PC-3 (cell line): ENCODE results near the gene CERS1. TPM values are rescaled to one million over a fixed set of nuclear protein-coding genes. Genes with fewer than 3 reads are reported as not detected.

Source experiments
- ATAC-seq: fragments of 200-7000 bp; cut with Tn5 transposase; 2 replicates; pipeline ENCODE4 v1.9.1; 2020; ENCODE audit warnings: mild to moderate bottlenecking, moderate library complexity
- BruUV-seq: library from RNA; stranded (reverse); fragments of 400-500 nt; replicated peaks from 2 replicates; lab custom pipeline; 2021; lab: Mats Ljungman, UMichigan
- CTCF ChIA-PET: fragments of 300-600 bp; sonication (Branson Sonifier 250); formaldehyde crosslinking; loops from one replicate; lab custom pipeline; 2022; ENCODE audit warnings: antibody characterized with exemption; lab: Charles Lee
- POLR2A ChIA-PET: fragments of 300-600 bp; sonication (Branson Sonifier 250); formaldehyde crosslinking; loops from one replicate; lab custom pipeline; 2022; ENCODE audit warnings: antibody characterized with exemption; ENCODE audit not compliant: unreplicated experiment; lab: Charles Lee
- DNase-seq: peaks from one replicate; pipeline ENCODE4 v3.0.0-alpha.2; 2015
- H2AFZ ChIP-seq: fragments of 300-600 bp; sonication (generic); 2 replicates; pipeline ENCODE4 v1.6.0; 2016; ENCODE audit warnings: antibody characterized with exemption, low read length
- H3F3A ChIP-seq: fragments of 300-600 bp; sonication (generic); one replicate; pipeline ENCODE4 v1.6.0; 2017; ENCODE audit warnings: antibody characterized with exemption, low read length, control low read depth, mild to moderate bottlenecking; ENCODE audit not compliant: unreplicated experiment
- H3K27ac ChIP-seq: fragments of 300-600 bp; sonication (generic); 2 replicates; pipeline ENCODE4 v1.5.1; 2016; ENCODE audit warnings: mild to moderate bottlenecking, low read length
- H3K27me3 ChIP-seq: fragments of 300-600 bp; sonication (generic); 2 replicates; pipeline ENCODE4 v1.6.1; 2016; ENCODE audit warnings: low read length, mixed read lengths
- H3K36me3 ChIP-seq: fragments of 300-600 bp; sonication (generic); 2 replicates; pipeline ENCODE4 v1.6.1; 2016; ENCODE audit warnings: low read depth, mixed run types, low read length, mixed read lengths
- H3K4me1 ChIP-seq: fragments of 300-600 bp; sonication (generic); 2 replicates; pipeline ENCODE4 v1.5.1; 2016; ENCODE audit warnings: low read length; ENCODE audit not compliant: insufficient read depth
- H3K4me2 ChIP-seq: fragments of 300-600 bp; sonication (generic); 2 replicates; pipeline ENCODE4 v1.6.0; 2016; ENCODE audit warnings: low read length
- H3K4me3 ChIP-seq: fragments of 300-600 bp; sonication (generic); 2 replicates; pipeline ENCODE4 v1.5.1; 2016; ENCODE audit warnings: mild to moderate bottlenecking, low read length, mixed read lengths
- H3K79me2 ChIP-seq: fragments of 300-600 bp; sonication (generic); 2 replicates; pipeline ENCODE4 v1.6.1; 2017; ENCODE audit warnings: low read length, mixed read lengths
- H3K9ac ChIP-seq: fragments of 300-600 bp; sonication (generic); 2 replicates; pipeline ENCODE4 v1.6.0; 2016; ENCODE audit warnings: mild to moderate bottlenecking, low read length
- H3K9me2 ChIP-seq: fragments of 300-600 bp; sonication (generic); replicated peaks from 2 replicates; pipeline ENCODE4 v1.6.1; 2016; ENCODE audit warnings: mixed run types, low read length, mixed read lengths
- H3K9me3 ChIP-seq: fragments of 300-600 bp; sonication (generic); 2 replicates; pipeline ENCODE4 v1.6.1; 2016; ENCODE audit warnings: low read length, mixed read lengths
- H4K20me1 ChIP-seq: fragments of 300-600 bp; sonication (generic); 2 replicates; pipeline ENCODE4 v1.6.1; 2016; ENCODE audit warnings: low read length, mixed read lengths
- EZH2 ChIP-seq: fragments of 300-600 bp; sonication (generic); IDR thresholded peaks from one replicate; pipeline ENCODE4 v1.6.1; 2017; ENCODE audit warnings: antibody characterized with exemption, mild to moderate bottlenecking, low read length; ENCODE audit not compliant: unreplicated experiment
- EZH2phosphoT487 ChIP-seq: fragments of 300-600 bp; sonication (generic); IDR thresholded peaks from 2 replicates; pipeline ENCODE4 v1.6.1; 2018; ENCODE audit warnings: mild to moderate bottlenecking, antibody characterized with exemption, low read length, borderline replicate concordance
- intact Hi-C: fragments of 100-400 bp; cut with micrococcal nuclease; formaldehyde crosslinking; loops from 2 replicates; pipeline ENCODE4 v1.9.0; 2023
- total RNA-seq: library from RNA; depleted of rRNA; stranded (reverse); fragments of >200 nt; gene quantifications from 2 replicates; pipeline ENCODE4 v1.2.3, GENCODE V29; 2014
- TF ChIP-seq, protein P1 (sequence below): fragments of 300-600 bp; sonication (generic); conservative IDR thresholded peaks from 2 replicates; pipeline ENCODE4 v1.5.1; 2017; ENCODE audit warnings: antibody characterized with exemption, low read depth, mild to moderate bottlenecking, low read length

CERS1 gene
- total RNA-seq, 1 experiment from 2014 or later, result 0.95 TPM

GRCh38 chr19:18833141-18833476 is 62.8 kb downstream of the CERS1 start:
- no TSS peak for BruUV-seq
- peak; percentile 3; the same call in 1 of the 2 replicates for ATAC-seq
- Histone ChIP-seq H3F3A (no peaks in the 10 kb centered on the region), H3K4me2 (peak overlapping the region; percentile 100), H3K4me3 (peak overlapping the region; percentile 99), H2AFZ (no peak overlapping the region), H3K9ac (peak overlapping the region; percentile 97), H3K27me3 (no peaks in the 10 kb centered on the region), H3K4me1 (peaks cover 7% of the 10 kb centered on the region; the same call in 1 of the 2 replicates), H4K20me1 (peaks cover 56% of the 10 kb centered on the region), H3K79me2 (peaks cover 64% of the 10 kb centered on the region), H3K27ac (no peak overlapping the region), H3K9me2 (no peaks in the 10 kb centered on the region), H3K36me3 (peaks cover 12% of the 10 kb centered on the region), H3K9me3 (no peaks in the 10 kb centered on the region)
- intact Hi-C loops, result no loop called here
- no peak for TF ChIP-seq EZH2phosphoT487
- TF ChIP-seq, protein P1, sequence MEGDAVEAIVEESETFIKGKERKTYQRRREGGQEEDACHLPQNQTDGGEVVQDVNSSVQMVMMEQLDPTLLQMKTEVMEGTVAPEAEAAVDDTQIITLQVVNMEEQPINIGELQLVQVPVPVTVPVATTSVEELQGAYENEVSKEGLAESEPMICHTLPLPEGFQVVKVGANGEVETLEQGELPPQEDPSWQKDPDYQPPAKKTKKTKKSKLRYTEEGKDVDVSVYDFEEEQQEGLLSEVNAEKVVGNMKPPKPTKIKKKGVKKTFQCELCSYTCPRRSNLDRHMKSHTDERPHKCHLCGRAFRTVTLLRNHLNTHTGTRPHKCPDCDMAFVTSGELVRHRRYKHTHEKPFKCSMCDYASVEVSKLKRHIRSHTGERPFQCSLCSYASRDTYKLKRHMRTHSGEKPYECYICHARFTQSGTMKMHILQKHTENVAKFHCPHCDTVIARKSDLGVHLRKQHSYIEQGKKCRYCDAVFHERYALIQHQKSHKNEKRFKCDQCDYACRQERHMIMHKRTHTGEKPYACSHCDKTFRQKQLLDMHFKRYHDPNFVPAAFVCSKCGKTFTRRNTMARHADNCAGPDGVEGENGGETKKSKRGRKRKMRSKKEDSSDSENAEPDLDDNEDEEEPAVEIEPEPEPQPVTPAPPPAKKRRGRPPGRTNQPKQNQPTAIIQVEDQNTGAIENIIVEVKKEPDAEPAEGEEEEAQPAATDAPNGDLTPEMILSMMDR, result no peak
- TF ChIP-seq EZH2, result no peak
- CTCF ChIA-PET, result no interaction called here
- DNase-seq, result peak; percentile 13
- POLR2A ChIA-PET, result no interaction called here

GRCh38 chr19:18832306-18833140 is 63.4 kb downstream of the CERS1 start:
- Histone ChIP-seq H3K27me3 (no peaks in the 10 kb centered on the region), H3K36me3 (peaks cover 7% of the 10 kb centered on the region), H4K20me1 (peaks cover 51% of the 10 kb centered on the region), H3K79me2 (peaks cover 58% of the 10 kb centered on the region), H3K9ac (peak overlapping the region; percentile 97), H3F3A (no peaks in the 10 kb centered on the region), H3K4me2 (peak overlapping the region; percentile 100), H3K9me3 (no peaks in the 10 kb centered on the region), H3K4me3 (peak overlapping the region; percentile 99), H2AFZ (no peak overlapping the region), H3K9me2 (no peaks in the 10 kb centered on the region), H3K27ac (no peak overlapping the region), H3K4me1 (peaks cover 7% of the 10 kb centered on the region; the same call in 1 of the 2 replicates)
- TF ChIP-seq EZH2phosphoT487 (no peak), EZH2 (no peak)
- TF ChIP-seq, protein P1, result 0 out of 2 replicates have a peak, but pooled peaks have one; percentile 28
- ATAC-seq (peak; percentile 40), DNase-seq (peak; percentile 16)
- TSS peak; percentile 46 for BruUV-seq
- CTCF ChIA-PET, result interaction anchor here (0.5 kb wide), 1 partner anchor 11 kb away, joined by 14 read pairs; no protein-coding TSS in a partner anchor
- intact Hi-C loops, result no loop called here
- POLR2A ChIA-PET, result no interaction called here
